DND-41 (cell line): ENCODE results near the gene ATP1A2.

Experiments used
- EZH2 ChIP-seq: IDR thresholded peaks from 3 replicates; pipeline ENCODE4 v1.6.1; 2012; ENCODE audit warnings: borderline replicate concordance, low read depth, mild to moderate bottlenecking, moderate library complexity, low read length, inconsistent platforms; ENCODE audit not compliant: severe bottlenecking
- TF ChIP-seq, protein P1 (sequence below): IDR thresholded peaks from 2 replicates; pipeline ENCODE4 v1.5.1; 2012; ENCODE audit warnings: borderline replicate concordance, low read length, moderate library complexity, mild to moderate bottlenecking; ENCODE audit not compliant: poor library complexity, severe bottlenecking; ENCODE audit errors: extremely low read depth

DNA sequence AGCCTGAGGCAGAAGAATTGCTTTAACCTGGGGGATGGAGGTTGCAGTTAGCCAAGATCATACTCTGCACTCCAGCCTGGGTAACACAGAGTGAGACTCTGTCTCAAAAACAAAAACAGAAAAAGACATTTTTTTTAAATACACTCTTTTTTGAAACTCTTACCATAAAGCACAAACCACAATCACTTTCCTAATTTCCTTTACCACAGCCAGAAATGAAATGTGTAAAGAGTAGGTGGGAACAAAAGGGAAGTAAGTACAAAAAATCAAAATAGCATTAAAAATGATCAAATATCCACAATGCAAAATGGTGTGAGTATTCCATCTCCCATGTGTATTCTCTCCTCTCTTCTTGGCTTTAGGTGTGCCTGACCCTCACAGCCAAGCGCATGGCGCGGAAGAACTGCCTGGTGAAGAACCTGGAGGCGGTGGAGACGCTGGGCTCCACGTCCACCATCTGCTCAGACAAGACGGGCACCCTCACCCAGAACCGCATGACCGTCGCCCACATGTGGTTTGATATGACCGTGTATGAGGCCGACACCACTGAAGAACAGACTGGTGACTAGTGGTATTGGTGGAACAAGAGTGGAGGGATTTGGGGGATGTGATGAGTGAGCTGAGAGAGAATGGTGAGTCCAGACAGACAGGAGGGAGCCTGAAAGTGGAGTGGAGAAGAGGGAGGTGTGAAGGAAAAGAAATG, 50.8 kb downstream of the ATP1A2 start:
- TF ChIP-seq, protein P1, sequence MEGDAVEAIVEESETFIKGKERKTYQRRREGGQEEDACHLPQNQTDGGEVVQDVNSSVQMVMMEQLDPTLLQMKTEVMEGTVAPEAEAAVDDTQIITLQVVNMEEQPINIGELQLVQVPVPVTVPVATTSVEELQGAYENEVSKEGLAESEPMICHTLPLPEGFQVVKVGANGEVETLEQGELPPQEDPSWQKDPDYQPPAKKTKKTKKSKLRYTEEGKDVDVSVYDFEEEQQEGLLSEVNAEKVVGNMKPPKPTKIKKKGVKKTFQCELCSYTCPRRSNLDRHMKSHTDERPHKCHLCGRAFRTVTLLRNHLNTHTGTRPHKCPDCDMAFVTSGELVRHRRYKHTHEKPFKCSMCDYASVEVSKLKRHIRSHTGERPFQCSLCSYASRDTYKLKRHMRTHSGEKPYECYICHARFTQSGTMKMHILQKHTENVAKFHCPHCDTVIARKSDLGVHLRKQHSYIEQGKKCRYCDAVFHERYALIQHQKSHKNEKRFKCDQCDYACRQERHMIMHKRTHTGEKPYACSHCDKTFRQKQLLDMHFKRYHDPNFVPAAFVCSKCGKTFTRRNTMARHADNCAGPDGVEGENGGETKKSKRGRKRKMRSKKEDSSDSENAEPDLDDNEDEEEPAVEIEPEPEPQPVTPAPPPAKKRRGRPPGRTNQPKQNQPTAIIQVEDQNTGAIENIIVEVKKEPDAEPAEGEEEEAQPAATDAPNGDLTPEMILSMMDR = no peak
- no peak for TF ChIP-seq EZH2
